Stimulated activated CD4-positive, alpha-beta T cell treated with anti-CD3 and anti-CD28 coated beads, TNF-alpha, amount 100 ng/mL, for 24 hours (primary cell): ENCODE measurements around the gene NFYB.
"Not testable (repeated sequence)": the region's sequence is repeated elsewhere in the genome, so short reads cannot be mapped to it uniquely, and the experiment has no call there.

Experiments
- DNase-seq, 3 experiments: peaks; one replicate each; pipeline ENCODE4 v3.0.0-alpha.2; 2020; ENCODE audit warnings: low read depth in 3 of 3

NFYB gene

DNA sequence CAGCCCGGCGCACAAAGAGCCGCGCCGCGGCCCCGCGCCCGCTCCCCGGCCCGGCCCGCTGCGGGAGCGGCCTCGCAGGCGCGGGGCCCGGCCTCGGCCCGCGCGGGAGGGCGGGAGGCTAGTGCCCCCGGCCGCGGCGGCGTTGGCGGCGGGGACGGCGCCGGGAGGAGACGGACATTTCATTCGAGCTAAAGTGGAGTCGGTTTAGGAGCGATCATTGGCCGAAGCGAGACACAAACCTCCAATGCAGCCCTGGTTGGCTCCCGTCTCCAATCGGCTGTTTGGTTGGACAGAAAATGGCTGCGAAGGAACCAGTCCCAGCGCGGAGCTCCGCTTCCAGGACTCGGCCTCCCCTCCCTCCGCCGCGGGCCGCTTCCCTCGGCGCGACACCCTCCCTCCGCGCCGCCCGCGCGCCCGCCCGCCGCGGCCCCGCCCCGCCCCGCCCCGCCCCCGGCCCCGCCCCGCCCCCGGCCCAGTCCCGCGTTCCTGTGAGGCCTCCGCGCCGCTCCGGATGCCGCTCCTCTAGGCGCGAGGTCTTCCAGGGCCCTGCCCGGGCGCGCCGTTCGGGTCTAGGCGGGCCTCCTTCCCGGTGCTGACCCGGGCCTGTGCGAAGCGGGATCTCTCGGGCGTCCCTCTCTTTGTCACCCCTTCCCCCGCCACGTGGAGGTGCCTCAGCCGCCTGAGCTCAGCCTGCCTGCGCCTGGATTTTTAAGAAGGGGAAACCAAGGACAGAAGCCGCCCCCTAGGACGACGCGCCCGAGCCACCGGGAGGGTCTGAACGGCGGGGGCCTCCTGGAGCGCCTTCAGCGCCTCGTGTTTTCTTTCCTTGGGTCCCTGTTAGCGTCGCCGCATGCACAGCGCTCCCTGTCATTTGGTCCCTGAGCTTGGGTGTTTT is at the start of gene NFYB:
Gene NFYB (minus strand): TSS at position 309 of the 895 bp plus-strand sequence. CDS start 2,757 bp downstream, outside the sequence.
- peak; percentile 81 to 88 (median 85) for DNase-seq

DNA sequence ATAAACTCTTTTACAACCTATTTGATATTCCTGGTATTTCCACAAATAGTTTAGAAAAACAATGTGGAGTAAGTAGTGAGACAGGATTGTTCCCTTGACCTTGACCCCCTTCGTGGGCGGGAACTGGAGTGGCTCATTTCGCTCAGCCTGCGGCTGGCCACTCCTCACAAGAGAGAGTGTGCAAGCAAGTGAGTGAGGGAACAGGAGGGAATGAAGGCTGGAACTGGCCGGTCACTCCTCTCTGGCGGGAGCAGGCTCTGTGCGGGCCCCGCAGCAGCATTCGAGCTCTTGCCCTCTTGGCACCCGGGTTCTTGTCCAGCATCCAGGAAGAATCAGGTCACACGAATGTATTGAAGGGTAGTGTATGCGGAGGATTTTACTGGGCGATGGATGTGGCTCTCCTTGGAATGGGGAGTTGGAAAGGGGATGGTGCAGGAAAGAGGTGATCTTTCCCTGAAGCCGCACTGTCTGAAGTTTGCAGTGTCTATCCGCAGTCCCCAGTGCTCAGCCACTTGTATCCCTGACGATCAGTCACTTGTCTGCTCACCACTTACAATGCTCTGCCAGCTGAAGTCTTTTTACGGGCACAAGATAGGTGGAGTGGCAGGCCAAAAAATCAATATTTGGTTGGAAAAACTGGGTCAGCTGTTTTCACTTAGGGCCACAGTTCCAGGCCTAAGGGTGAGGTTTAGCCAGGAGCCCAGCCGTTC is 49.6 kb upstream of the NFYB start:
- no peak for DNase-seq

DNA sequence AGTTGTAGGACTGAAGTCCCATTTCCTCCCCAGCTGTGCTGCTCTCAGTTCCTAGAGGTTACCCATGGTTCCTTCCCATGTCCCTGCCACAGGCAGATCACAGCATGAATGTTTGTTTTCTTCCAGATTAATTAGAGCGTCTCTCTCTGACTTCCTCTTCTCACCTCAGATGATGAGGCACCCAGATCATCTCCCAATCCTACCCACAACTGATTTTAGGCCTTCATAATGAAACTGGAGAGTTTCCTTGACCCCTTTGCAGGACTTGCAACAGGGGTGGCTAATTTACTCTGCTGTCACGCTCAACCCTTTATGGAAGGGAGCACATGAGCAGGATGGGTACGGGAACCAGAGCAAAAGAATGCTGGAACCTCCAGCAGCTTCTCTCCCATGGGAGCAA is 45.4 kb upstream of the NFYB start:
- no peak for DNase-seq

DNA sequence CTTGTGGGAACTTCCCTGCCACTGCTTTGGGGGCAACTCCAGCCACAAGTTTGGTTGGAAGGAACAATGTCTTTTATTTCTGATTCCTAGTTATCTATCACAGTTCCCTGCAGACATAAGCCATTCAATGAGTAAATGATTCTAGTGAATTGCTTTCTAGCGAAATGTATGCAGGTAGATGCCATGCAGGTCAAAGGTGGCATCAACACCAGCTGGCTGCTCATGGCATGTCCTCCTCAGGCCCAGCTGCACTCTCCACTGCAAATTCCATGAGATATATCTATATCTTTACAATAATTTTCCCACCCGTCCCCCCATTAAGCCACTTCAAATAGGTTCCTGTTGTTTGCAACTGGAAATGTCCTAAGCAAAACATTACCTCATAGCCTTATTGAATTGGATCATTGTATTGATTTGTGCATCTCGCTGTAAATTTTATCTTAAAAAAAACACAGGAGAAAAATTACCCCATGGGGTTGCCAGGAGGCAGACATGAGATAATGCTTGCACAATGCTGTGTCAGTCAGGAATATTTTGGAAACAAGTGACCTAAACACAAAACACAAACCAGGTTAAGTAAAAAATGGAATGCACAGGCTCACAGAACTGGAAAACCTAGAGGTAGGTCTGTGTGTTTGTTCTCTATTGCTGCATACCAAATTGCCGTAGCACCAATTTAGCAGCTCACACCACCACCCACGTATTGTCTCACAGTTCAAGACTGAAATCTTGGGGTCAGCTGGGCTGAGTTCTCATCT is 44.8 kb upstream of the NFYB start:
- DNase-seq: no peak

DNA sequence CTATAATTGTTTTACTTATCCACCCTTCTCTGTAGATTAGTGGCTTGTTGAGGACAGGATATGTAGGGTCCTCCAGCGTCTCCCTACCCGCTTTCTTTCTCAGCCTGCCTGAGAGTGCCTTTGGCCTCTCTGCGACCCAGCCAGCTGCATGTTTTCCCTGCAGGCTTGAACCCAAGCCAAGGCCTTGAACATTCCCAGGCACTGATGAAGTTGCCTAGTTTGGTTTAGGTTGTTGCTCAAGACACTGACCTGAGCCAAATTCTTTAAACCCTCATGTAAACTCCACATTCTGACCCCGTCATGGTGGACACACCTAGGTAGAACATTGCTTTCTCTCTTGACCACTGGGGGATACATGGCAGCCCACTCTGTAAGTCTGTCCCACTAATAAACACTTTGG is 44.1 kb upstream of the NFYB start:
- DNase-seq: no peak

DNA sequence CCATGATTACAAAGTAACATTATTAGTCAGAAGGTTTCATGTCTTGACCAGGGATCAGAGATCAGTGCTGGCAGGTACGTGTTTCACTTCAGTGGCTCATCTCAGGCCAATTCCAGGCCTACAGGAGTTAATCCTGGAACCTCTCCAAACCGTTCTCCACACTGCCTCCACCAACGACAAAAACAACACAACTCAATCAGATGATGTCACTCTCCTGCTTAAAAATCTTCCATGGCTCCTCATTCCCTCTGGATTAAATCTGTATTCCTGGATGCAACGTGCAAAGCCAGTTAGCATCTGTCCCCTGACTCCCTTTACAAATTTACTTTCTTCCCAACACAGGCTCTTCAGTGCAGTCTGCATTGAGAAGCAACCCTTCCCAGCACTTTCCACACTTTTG is 43.3 kb upstream of the NFYB start:
- DNase-seq: no peak

DNA sequence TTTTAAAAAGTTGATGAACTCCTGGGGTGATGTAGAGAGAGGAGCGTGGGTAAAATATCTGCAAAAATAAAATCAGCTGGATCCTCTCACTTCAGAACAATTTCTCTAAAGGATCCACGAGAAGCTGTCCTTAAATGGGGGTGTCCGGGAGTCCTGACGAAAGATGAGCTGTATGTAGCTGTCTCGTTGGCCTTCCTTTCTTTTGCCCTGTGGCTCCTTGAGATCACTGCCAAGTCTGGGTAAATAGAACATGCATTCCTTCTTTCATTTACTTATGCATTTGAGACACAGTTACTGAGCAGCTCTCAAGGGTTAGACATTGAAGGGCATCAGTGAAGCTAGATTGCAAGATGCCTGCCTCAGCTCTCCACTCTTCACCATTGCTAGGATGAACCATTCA is 42.4 kb upstream of the NFYB start:
- DNase-seq: no peak

DNA sequence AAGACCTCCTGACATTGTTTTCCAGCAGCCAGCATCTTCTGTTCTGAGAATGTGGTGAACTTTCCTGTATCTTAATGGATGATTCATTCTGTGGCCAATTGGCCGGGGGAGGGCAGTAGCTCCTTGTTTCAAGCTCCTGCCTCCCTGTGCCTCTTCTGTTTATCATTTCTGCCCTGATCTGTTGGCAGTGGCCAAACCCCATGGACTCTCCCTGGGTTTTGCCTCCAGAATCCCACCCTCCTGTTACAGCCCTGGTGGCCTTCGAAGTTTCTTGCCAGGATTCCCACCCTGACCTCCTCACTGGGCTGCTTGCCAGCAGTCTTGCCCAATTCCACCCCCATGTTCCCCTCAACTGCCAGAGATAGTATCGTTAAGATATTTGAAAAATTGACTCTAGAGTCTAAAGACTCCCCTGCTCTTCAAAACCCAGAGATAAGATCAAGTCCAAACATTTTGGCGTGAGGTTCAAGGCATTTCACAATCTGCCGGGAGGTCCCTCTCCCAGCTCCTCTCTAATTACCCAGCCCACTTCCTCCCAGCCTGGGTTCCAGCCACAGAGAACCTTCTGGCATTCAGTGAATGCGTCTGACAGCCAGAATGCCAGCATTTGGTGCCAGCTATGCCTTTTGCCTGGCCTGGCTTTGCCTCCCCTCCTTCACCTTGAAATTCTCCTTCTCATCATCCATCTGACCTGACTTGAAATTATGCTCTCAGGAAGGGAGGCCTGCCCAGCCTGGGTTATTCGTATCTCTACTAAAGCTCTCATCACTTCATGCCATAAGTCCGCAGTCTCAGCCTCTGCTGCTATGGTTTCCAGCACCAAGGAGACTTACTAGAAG is 39.9 kb upstream of the NFYB start:
- no peak for DNase-seq

DNA sequence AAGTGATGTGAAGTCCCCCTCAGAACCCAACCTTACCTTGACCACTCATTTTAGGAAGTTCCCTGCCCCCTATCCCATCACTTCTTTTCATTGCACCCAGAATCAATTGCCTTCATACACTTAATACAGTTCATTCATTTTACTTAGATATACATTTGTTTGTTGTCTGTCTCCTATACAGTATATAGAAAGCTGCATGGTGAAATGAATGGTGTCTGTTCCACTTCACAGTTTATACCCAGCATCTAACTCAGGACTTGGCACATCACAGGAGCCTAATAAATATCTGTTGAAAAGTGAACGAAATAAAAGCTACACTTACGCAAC is 39.3 kb upstream of the NFYB start:
- DNase-seq: no peak

DNA sequence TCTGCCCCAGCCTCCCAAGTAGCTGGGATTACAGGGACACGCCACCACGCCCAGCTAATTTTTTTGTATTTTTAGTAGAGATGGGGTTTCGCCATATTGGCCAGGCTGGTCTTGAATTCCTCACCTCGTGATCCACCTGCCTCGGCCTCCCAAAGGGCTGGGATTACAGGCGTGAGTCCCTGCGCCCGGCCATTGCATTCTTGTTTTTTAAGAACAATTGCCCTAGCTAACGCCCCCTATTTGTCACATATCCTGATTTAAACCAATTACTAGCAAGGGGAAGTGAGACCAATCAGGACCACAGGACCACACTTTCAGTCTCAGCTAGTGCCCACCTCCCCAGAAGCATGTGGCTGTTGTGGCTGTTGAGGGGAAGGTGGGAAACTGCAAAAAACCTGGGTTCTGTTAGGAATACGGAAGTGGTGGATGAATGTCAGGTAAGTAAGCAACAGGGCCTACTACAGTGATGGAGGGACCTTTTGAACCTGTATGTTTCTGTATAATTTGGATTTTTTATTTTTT is 37.8 kb upstream of the NFYB start:
- DNase-seq: no peak

DNA sequence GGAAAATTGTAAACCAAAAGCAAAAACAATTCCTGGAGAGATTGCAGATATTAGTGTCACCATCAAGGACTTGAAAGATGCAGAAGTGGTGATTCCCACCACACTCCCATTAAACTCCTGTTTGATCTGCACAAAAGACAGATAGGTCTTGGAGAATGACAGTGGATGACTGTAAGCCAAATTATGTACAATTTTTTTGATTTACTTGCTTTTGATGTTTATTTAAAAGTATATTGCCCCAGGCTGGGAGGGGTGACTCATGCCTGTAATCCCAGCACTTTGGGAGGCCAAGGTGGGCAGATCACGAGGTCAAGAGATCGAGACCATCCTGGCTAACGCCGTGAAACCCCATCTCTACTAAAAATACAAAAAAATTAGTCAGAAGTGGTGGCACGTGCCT is 35.8 kb upstream of the NFYB start:
- DNase-seq: not testable (repeated sequence)

DNA sequence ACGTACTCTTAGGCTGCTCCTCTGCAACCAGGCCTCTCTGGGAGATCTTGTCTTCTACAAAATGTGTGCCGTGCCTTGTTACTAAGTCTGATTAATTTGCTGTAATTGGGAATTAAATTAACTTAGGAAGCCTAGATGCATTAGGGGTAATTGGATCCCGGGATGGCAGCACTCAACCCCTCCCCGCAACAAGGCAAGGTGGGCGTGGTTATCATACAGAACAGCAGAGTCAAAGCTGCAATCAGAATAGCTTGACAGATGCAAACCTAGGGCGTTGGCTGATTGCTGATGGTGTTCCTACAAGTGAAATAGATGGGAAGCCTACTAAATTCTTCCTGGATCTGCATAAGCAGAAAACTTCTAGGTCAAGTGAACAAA is 34.5 kb upstream of the NFYB start:
- no peak for DNase-seq

DNA sequence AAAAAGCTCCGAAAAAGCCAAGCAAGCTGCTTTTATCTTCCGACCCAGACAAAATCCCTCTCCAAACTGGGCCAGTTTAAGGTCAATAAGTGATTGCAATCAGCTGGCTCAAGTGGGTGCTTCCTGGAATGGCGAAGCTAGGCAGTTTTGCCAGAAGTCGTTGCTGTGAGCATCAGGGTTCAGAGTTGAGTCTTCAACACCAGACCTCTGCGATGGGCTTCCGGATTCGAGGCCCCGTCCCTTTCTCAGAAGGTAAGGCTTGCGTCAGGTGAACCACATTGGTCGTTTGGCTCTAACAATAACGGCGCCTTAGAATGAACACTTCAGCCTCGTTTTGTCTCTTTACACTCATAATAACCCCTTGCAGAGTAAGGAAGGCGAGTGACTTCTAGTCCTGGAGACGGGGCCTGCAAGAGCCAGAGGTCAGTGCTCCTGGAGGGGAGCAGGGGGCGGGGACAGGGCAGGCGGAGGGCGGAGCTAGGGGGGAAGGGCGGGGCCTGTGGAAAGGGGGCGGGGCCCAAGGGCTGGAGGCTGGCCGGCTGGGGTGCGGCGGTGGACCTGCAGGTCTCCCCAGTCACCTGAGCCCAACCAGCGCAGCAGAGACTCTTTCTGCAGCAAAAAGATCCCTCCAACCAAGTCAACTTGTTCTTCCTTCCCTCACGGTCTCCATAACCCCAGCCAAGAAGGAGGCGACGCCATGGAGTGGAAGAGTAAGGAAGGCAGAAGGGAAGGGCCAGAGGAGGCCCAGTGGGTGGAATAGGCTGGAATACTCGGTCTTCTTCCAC is 34.0 kb upstream of the NFYB start:
- DNase-seq: no peak

DNA sequence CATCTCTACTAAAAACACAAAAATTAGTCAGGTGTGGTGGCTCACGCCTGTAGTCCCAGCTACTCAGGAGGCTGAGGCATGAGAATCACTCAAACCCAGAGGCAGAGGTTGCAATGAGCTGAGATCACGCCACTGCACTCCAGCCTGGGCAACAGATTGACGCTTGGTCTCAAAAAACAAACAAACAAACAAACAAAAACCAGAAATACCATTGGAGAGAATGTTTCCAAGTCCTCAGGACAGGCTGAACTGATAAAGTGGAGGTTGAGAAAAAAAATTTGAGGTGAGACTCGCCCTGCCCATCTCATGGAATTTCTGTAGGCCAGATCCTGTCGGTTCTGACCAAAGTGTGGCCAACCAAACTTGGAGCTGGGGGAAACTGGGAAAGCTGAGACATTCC is 30.6 kb upstream of the NFYB start:
- DNase-seq: no peak

DNA sequence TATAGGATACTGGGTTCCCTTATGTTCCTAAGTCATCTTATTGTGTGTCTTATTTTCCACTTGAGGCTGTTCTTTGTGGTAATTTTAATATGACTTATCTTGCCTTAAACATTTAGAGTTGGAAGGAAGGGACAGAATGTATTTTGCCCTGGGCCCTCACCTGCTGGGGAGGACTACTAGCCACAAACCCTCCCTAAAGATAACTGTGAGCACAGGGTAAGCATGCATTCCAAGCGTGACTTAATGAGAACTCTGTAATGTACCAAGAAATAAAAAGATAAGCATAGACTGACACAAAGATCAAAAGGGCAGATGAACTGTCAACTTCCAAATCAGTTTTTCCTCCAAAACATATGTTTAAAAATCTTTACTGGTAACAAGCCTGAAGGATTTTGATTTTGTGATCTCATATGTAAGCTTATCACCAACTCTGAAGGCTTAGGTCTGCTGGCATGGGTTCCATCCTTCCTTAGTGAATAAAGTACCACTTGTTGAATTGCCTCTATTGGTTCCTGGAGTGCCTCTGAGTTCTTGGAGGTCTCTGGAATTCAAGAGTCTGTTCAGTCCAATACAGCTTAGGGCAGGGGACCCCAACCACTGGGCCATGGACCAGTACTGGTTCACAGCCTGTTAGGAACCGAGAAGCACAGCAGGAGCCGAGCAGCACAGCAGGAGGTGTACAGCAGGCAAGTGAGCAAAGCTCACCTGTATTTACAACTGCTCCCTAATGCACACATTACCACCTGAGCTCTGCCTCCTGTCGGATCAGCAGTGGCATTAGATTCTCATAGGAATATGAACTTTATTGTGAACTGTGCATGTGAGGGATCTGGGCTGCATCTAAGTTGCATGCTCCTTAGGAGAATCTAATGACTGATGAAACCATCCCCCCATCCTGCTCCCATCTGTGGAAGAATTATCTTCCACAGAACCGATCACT is 29.8 kb upstream of the NFYB start:
- DNase-seq: no peak

DNA sequence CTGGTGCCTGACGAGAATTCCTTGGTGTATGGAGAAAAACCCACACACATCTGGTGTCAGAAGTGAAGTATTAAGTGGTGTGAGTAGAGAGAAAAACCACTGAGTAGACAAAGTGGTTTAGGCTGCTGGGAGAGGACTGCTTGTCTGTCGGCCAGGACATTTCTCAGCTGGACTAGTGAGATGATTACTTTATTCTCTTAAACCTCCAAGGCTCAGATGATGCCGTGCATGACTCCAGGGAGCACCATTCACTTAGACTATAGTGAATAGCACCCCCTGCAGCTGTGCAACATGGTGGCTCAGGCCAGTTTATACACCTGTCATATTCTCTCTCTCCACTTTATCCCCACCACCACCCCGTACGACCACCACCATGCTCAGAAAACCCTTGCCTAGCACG is 28.5 kb upstream of the NFYB start:
- no peak for DNase-seq

DNA sequence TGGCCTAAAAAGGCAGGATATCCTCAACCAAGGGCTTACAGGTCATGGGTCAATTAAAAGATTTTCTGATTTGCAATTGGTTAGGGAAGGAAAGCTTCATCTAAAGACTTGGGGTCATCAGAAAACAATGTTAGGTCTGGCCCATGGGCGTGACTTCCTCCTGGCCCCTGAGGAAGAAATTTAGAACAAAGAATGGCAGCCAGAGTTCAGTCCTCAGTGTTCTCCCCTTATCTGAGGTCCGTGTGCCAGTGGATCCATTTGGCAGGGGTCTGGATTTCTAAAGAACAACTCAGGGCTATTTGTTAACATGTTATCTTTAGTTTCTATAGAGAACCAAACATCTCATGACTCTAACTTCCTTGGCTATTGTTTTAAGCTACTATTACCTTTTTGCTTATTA is 27.8 kb upstream of the NFYB start:
- no peak for DNase-seq

DNA sequence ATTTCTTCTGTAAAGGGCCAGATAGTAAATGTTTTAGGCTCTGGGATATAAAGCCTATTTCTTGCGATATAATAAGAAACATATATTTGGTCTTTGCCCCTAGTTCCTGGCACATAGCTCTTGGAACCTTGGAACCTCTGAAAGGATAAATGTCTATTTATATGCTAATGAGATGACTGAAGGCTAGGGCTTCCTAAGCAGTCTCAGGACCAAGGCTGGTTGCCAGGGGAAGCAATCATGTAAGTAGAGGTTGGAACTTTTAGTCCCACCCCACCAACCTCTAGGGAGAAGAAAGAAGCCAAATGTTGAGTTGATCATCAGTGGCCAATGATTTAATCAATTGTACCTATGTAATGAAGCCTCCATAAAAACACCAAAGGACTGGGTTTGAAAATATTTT is 26.6 kb upstream of the NFYB start:
- DNase-seq: no peak

DNA sequence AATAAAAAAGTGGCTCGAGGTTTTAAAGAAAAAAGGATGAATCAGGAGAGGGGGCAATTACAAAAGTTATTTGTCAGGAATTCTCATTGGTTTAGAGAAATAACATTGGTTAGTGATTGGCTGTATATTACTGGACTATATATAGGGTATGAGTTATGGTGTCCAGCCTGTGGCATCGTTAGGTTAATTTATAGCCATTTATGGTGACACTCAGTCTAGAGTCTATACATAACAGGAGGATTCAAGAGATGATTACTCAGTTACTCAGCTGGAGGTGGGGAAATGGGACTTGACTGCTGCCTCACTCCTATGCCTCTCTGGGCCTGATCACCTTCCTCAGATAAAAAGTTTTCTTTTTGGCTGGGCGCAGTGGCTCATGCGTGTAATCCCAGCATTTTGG is 25.6 kb upstream of the NFYB start:
- no peak for DNase-seq

DNA sequence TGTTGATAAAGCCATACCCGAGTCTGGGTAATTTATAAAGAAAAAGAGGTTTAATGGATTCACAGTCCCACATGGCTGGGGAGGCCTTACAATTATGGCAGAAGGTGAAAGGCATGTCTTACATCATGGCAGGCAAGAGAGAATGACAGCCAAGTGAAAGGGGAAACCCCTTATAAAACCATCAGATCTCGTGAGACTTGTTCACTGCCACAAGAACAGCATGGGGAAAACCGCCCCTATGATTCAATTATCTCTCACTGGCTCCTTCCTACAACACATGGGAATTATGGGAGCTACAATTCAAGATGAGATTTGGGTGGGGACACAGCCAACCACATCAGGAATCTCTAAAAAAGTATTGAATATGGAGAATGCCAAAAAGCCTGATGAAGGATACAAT is 25.0 kb upstream of the NFYB start:
- DNase-seq: not testable (repeated sequence)
